ENCODE measurements around the gene MLEC.

Gene MLEC

DNA sequence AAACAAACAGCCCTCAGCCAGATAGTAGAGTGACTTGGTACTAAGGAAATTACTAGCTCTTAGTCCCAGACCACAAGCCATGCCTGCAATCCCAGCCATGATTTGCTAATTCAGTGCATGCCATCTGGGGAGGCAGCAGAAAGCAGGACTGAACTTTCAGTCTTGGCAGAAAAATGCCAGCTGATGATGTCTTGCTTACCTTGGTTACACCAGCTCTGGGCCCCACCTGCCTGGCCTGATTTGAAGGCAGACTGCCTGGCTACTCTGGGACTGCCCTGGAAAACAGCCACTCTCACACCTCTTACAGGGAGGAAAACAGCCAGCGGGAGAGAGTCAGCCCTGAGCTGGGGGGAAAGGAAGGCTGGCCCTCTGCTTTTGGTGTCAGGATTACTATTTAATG lies 18.7 kb downstream of the MLEC start:
- no peak for TF ChIP-seq EZH2phosphoT487 (IDR thresholded peaks at IDR 0.05; ENCODE audit: borderline replicate concordance, low read length)
- TF ChIP-seq, protein P1, sequence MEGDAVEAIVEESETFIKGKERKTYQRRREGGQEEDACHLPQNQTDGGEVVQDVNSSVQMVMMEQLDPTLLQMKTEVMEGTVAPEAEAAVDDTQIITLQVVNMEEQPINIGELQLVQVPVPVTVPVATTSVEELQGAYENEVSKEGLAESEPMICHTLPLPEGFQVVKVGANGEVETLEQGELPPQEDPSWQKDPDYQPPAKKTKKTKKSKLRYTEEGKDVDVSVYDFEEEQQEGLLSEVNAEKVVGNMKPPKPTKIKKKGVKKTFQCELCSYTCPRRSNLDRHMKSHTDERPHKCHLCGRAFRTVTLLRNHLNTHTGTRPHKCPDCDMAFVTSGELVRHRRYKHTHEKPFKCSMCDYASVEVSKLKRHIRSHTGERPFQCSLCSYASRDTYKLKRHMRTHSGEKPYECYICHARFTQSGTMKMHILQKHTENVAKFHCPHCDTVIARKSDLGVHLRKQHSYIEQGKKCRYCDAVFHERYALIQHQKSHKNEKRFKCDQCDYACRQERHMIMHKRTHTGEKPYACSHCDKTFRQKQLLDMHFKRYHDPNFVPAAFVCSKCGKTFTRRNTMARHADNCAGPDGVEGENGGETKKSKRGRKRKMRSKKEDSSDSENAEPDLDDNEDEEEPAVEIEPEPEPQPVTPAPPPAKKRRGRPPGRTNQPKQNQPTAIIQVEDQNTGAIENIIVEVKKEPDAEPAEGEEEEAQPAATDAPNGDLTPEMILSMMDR (IDR thresholded peaks at IDR 0.05; ENCODE audit: low read depth, low read length, poor library complexity, severe bottlenecking) = no peak
- H3K79me2 ChIP-seq (ENCODE audit: control insufficient read depth, low read length) = peaks cover 3% of the 10 kb centered on the region
- peaks cover 7% of the 10 kb centered on the region for H3K4me1 ChIP-seq (ENCODE audit: control insufficient read depth, low read length)
- no peaks in the 10 kb centered on the region for H4K20me1 ChIP-seq (ENCODE audit: control insufficient read depth, insufficient read depth, low read depth, low read length)
- H3F3A ChIP-seq (ENCODE audit: control insufficient read depth, insufficient read depth) = peaks cover 12% of the 10 kb centered on the region
- no peak overlapping the region for H3K4me2 ChIP-seq (ENCODE audit: low read length)
- peaks cover 35% of the 10 kb centered on the region for H3K36me3 ChIP-seq (ENCODE audit: control insufficient read depth, low read length)
- H3K9me2 ChIP-seq (replicated peaks; ENCODE audit: control insufficient read depth, low read length) = no peaks in the 10 kb centered on the region
- H3K9me3 ChIP-seq (ENCODE audit: control insufficient read depth, insufficient read depth, low read length) = no peaks in the 10 kb centered on the region
- no peak overlapping the region for H3K4me3 ChIP-seq (ENCODE audit: low read length)
- H3K27ac ChIP-seq (ENCODE audit: low read depth, low read length) = no peak overlapping the region
- H3K27me3 ChIP-seq (ENCODE audit: control insufficient read depth, low read length) = no peaks in the 10 kb centered on the region

DNA sequence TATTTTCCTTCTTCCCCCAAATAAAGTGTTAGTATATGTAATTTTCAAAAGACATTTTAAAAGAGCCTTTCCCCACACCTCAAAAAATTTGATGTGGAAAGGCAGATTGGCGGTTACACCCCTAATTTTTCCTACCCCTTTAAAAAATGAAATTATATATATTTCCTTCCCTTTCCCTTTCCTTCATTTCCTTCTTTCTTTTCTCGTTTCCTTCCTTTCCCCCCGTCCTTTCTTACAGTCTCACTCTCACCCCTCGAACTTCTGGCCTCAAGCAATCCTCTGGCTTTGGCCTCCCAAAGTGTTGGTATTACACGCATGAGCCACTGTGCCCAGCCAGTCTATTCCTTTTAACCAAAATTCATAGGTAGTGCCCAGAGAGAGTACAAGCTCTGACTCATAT lies 19.1 kb downstream of the MLEC start:
- H3K79me2 ChIP-seq (ENCODE audit: control insufficient read depth, low read length) = peaks cover 7% of the 10 kb centered on the region
- H3F3A ChIP-seq (ENCODE audit: control insufficient read depth, insufficient read depth) = peaks cover 12% of the 10 kb centered on the region
- H3K9me2 ChIP-seq (replicated peaks; ENCODE audit: control insufficient read depth, low read length) = no peaks in the 10 kb centered on the region
- no peak overlapping the region for H3K4me3 ChIP-seq (ENCODE audit: low read length)
- TF ChIP-seq EZH2phosphoT487 (IDR thresholded peaks at IDR 0.05; ENCODE audit: borderline replicate concordance, low read length) = no peak
- TF ChIP-seq, protein P1 (IDR thresholded peaks at IDR 0.05; ENCODE audit: low read depth, low read length, poor library complexity, severe bottlenecking) = no peak
- no peaks in the 10 kb centered on the region for H3K9me3 ChIP-seq (ENCODE audit: control insufficient read depth, insufficient read depth, low read length)
- no peak overlapping the region for H3K4me2 ChIP-seq (ENCODE audit: low read length)
- no peaks in the 10 kb centered on the region for H3K27me3 ChIP-seq (ENCODE audit: control insufficient read depth, low read length)
- no peak overlapping the region for H3K27ac ChIP-seq (ENCODE audit: low read depth, low read length)
- peaks cover 34% of the 10 kb centered on the region for H3K36me3 ChIP-seq (ENCODE audit: control insufficient read depth, low read length)
- peaks cover 8% of the 10 kb centered on the region for H3K4me1 ChIP-seq (ENCODE audit: control insufficient read depth, low read length)
- H4K20me1 ChIP-seq (ENCODE audit: control insufficient read depth, insufficient read depth, low read depth, low read length) = no peaks in the 10 kb centered on the region

DNA sequence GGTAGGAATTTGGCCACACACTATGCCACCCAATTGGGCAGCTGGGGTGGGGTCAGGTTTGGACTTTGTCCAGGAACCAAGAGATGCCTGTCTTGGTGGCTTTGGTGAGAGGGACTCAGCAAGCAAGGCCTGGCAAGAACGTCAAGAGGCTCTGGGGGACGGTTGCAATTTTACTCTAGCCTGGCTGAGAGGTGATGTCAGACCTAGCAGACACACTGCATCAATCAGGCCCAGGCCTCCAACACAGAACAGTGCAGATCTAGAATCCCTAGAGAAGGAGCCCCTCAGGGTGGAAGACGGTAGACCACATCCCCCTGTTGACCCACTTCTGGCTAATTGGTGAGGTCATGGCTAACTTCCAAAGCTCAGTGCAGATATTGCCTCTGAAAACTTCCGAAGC lies 21.7 kb downstream of the MLEC start:
- Histone ChIP-seq H3K27ac (ENCODE audit: low read depth, low read length) (no peak overlapping the region), H3K27me3 (ENCODE audit: control insufficient read depth, low read length) (no peaks in the 10 kb centered on the region), H3K9me3 (ENCODE audit: control insufficient read depth, insufficient read depth, low read length) (no peaks in the 10 kb centered on the region), H3K4me3 (ENCODE audit: low read length) (no peak overlapping the region), H3K79me2 (ENCODE audit: control insufficient read depth, low read length) (peaks cover 17% of the 10 kb centered on the region), H4K20me1 (ENCODE audit: control insufficient read depth, insufficient read depth, low read depth, low read length) (no peaks in the 10 kb centered on the region), H3K4me2 (ENCODE audit: low read length) (no peak overlapping the region), H3F3A (ENCODE audit: control insufficient read depth, insufficient read depth) (peaks cover 30% of the 10 kb centered on the region), H3K36me3 (ENCODE audit: control insufficient read depth, low read length) (peaks cover 20% of the 10 kb centered on the region), H3K9me2 (replicated peaks; ENCODE audit: control insufficient read depth, low read length) (no peaks in the 10 kb centered on the region), H3K4me1 (ENCODE audit: control insufficient read depth, low read length) (peaks cover 25% of the 10 kb centered on the region)
- TF ChIP-seq, protein P1 (IDR thresholded peaks at IDR 0.05; ENCODE audit: low read depth, low read length, poor library complexity, severe bottlenecking) = no peak
- no peak for TF ChIP-seq EZH2phosphoT487 (IDR thresholded peaks at IDR 0.05; ENCODE audit: borderline replicate concordance, low read length)
